ENCODE measurements around the gene C2CD2. TPM values are rescaled to one million over a fixed set of nuclear protein-coding genes. Genes with fewer than 3 reads are reported as not detected.

The C2CD2 gene
- total and polyA plus RNA-seq, 2 of the 8 experiments (the other 6 are each of a cell fraction or from before 2014, with no cell fraction given): 10.4 to 13.0 TPM

GRCh38 chr21:42002421-42002958 is 48.7 kb upstream of the C2CD2 start:
- no peak overlapping the region for H3K9ac ChIP-seq (replicated peaks in 1 of 4; ENCODE audit: extremely low read depth in 1 of 4, low read depth in 3 of 4, low read length in 3 of 4)
- DNase-seq (ENCODE audit: low read depth in 1 of 2, low spot score in 2 of 2): no peak
- no peak for TF ChIP-seq ATF3 (IDR thresholded peaks at IDR 0.05; ENCODE audit: insufficient read depth, low read depth, low read length)

More at GRCh38 chr21:42002421-42002958, 48.7 kb upstream of the C2CD2 start:
- Histone ChIP-seq H2BK12ac (ENCODE audit: low read depth, low read length) (no peak overlapping the region), H2BK20ac (ENCODE audit: low read length) (no peak overlapping the region), H3K4ac (replicated peaks; ENCODE audit: insufficient read length, low read depth, low read length) (no peak overlapping the region), H2BK15ac (ENCODE audit: low read length) (no peak overlapping the region), H3K27me3 (replicated peaks in 1 of 4; ENCODE audit: control insufficient read depth in 3 of 4, extremely low read depth in 1 of 4, insufficient read depth in 3 of 4, low read length in 3 of 4) (no peaks in the 10 kb centered on the region), H3K79me2 (ENCODE audit: control insufficient read depth in 1 of 2, insufficient read depth in 2 of 2, low read length in 2 of 2) (peaks cover 4 to 40% of the 10 kb centered on the region in 2 experiments; a peak in 3 of 4 replicates), H4K91ac (replicated peaks; ENCODE audit: insufficient read length, low read length) (no peak overlapping the region), H3K27ac (ENCODE audit: low read depth, low read length) (no peak overlapping the region), H3K56ac (replicated peaks; ENCODE audit: insufficient read length, low read depth, low read length) (no peak overlapping the region), H2BK5ac (ENCODE audit: low read depth, low read length) (no peak overlapping the region), H2BK120ac (replicated peaks; ENCODE audit: low read depth, low read length) (no peak overlapping the region), H3K23me2 (ENCODE audit: low read depth, low read length) (no peaks in the 10 kb centered on the region; the same call in 1 of the 2 replicates), H3K4me3 (ENCODE audit: extremely low read depth in 1 of 4, insufficient read depth in 2 of 4, low read depth in 3 of 4, low read length in 4 of 4) (no peak overlapping the region), H4K8ac (ENCODE audit: extremely low read depth, insufficient read depth, low read length) (no peak overlapping the region), H2AFZ (ENCODE audit: low read length) (no peak overlapping the region), H3K36me3 (ENCODE audit: control insufficient read depth in 2 of 4, insufficient read depth in 4 of 4, low read length in 3 of 4) (peaks cover 3 to 15% (median 9%) of the 10 kb centered on the region in 4 experiments; a peak in 5 of 8 replicates), H3K4me2 (ENCODE audit: insufficient read depth in 1 of 2, low read depth in 2 of 2, low read length in 2 of 2) (no peak overlapping the region), H4K5ac (ENCODE audit: insufficient read length, low read depth, low read length) (no peak overlapping the region), H3K18ac (ENCODE audit: extremely low read depth, low read length) (no peak overlapping the region), H4K20me1 (replicated peaks in 1 of 2; ENCODE audit: control insufficient read depth in 1 of 2, insufficient read depth in 2 of 2, low read length in 2 of 2) (peaks cover 0 to 3% of the 10 kb centered on the region in 2 experiments), H3K9me3 (ENCODE audit: insufficient read depth in 2 of 2, low read depth in 1 of 2, low read length in 1 of 2) (no peaks in the 10 kb centered on the region), H3K23ac (ENCODE audit: insufficient read length) (no peak overlapping the region), H3K4me1 (replicated peaks in 1 of 4; ENCODE audit: control insufficient read depth in 3 of 4, insufficient read depth in 4 of 4, low read length in 3 of 4) (no peaks in the 10 kb centered on the region), H2AK5ac (ENCODE audit: low read depth, low read length) (no peak overlapping the region), H3K79me1 (ENCODE audit: low read depth, low read length) (0 out of 2 replicates have a peak, but pooled peaks cover 5% of the 10 kb centered on the region), H3K14ac (ENCODE audit: insufficient read length) (no peak overlapping the region)
- POLR2A ChIA-PET (ENCODE audit: partially characterized antibody): no interaction called here
- WGBS, 2 experiments (ENCODE audit: extremely low coverage in 1 of 2, insufficient coverage in 1 of 2, insufficient read length in 1 of 2, insufficient replicate concordance in 2 of 2, low coverage in 1 of 2, low lambda C conversion rate in 2 of 2, missing lambda C conversion rate in 1 of 2): 90% methylated on average over 14 of the region's 14 CpGs; no CpG with 5 or more reads in 1 of the 2 experiments
- CTCF ChIA-PET (ENCODE audit: partially characterized antibody): no interaction called here
- FAIRE-seq: no peak
